Progenitor cell of endocrine pancreas (in vitro differentiated cells): ENCODE results near the gene TMEM143. TPM values are rescaled to one million over a fixed set of nuclear protein-coding genes. Genes with fewer than 3 reads are reported as not detected.

ENCODE experiments used
- DNase-seq: peaks from one replicate; pipeline ENCODE4 v3.0.0; 2021; ENCODE audit warnings: low spot score; ENCODE audit not compliant: unreplicated experiment
- H3K27ac Mint-ChIP-seq: 2 replicates; pipeline ENCODE4 v1.8.0; 2021; ENCODE audit warnings: mild to moderate bottlenecking, moderate library complexity, mixed read lengths
- H3K27me3 Mint-ChIP-seq: 2 replicates; pipeline ENCODE4 v1.8.0; 2021; ENCODE audit warnings: mixed read lengths
- H3K36me3 Mint-ChIP-seq: 2 replicates; pipeline ENCODE4 v1.8.0; 2022; ENCODE audit warnings: mixed read lengths; ENCODE audit not compliant: insufficient read depth
- H3K4me1 Mint-ChIP-seq: 2 replicates; pipeline ENCODE4 v1.8.0; 2021; ENCODE audit warnings: low read depth, mixed read lengths
- H3K4me3 Mint-ChIP-seq: 2 replicates; pipeline ENCODE4 v1.8.0; 2021; ENCODE audit warnings: low read depth, mild to moderate bottlenecking, moderate library complexity, mixed read lengths
- H3K9me3 Mint-ChIP-seq: 2 replicates; pipeline ENCODE4 v1.8.0; 2021; ENCODE audit warnings: low read depth, mixed read lengths
- CTCF ChIP-seq: fragments of 200-600 bp; sonication (generic); IDR thresholded peaks from one replicate; pipeline ENCODE4 v1.5.0; 2021; ENCODE audit warnings: antibody characterized with exemption, mild to moderate bottlenecking; ENCODE audit not compliant: unreplicated experiment
- total RNA-seq: library from RNA; stranded (reverse); gene quantifications from 2 replicates; pipeline ENCODE4 v1.2.1, GENCODE V29; 2021

Gene TMEM143
- total RNA-seq, 1 donor from 2014 or later = 9.5 TPM

GRCh38 chr19:48284896-48285295 lies 78.8 kb downstream of the TMEM143 start:
- no peaks in the 10 kb centered on the region for H3K4me1 Mint-ChIP-seq
- no peak for DNase-seq
- H3K27ac Mint-ChIP-seq = no peak overlapping the region
- peaks cover 51% of the 10 kb centered on the region for H3K36me3 Mint-ChIP-seq
- no peak overlapping the region for H3K4me3 Mint-ChIP-seq
- peaks cover 20% of the 10 kb centered on the region for H3K9me3 Mint-ChIP-seq
- TF ChIP-seq CTCF = no peak
- H3K27me3 Mint-ChIP-seq = no peaks in the 10 kb centered on the region

- Mint-ChIP-seq H3K27me3 (no peaks in the 10 kb centered on the region), H3K9me3 (peaks cover 20% of the 10 kb centered on the region), H3K36me3 (peaks cover 48% of the 10 kb centered on the region), H3K27ac (no peak overlapping the region), H3K4me1 (no peaks in the 10 kb centered on the region), H3K4me3 (no peak overlapping the region)
- DNase-seq = no peak
- no peak for TF ChIP-seq CTCF
Observed at GRCh38 chr19:48283908-48284307, 79.8 kb downstream of the TMEM143 start.

Other genes starting within 250 kb of the TMEM143 start
- gene LIG1, start 193.6 kb downstream of the TMEM143 start, total RNA-seq = 90.4 and 91.0 TPM in 2 replicates
- gene ZSWIM9, start 193.3 kb downstream of the TMEM143 start, total RNA-seq = 10.3 and 11.8 TPM in 2 replicates
- gene CARD8, start 108.0 kb downstream of the TMEM143 start, total RNA-seq = 60.9 and 64.6 TPM in 2 replicates
- 7.4 and 7.9 TPM in 2 replicates for gene ZNF114, start 93.9 kb downstream of the TMEM143 start, total RNA-seq
- gene EMP3, start 38.4 kb downstream of the TMEM143 start, total RNA-seq = 2.9 and 3.8 TPM in 2 replicates
- not detected in 2 replicates for gene SYNGR4, start 427 bp upstream of the TMEM143 start, total RNA-seq
- 207 and 213 TPM in 2 replicates for gene KDELR1, start 27.6 kb upstream of the TMEM143 start, total RNA-seq
- 0.22 and 0.34 TPM in 2 replicates for gene GRIN2D, start 29.7 kb upstream of the TMEM143 start, total RNA-seq
- gene GRWD1, start 82.0 kb upstream of the TMEM143 start, total RNA-seq = 35.7 and 35.9 TPM in 2 replicates
- gene KCNJ14, start 91.6 kb upstream of the TMEM143 start, total RNA-seq = 2.0 TPM in 2 replicates
- 248 TPM in 2 replicates for gene CYTH2, start 105.4 kb upstream of the TMEM143 start, total RNA-seq
- 11.4 and 12.7 TPM in 2 replicates for gene LMTK3, start 147.9 kb upstream of the TMEM143 start, total RNA-seq
- not detected in 2 replicates for gene SULT2B1, start 188.2 kb upstream of the TMEM143 start, total RNA-seq
- gene SPACA4, start 242.8 kb upstream of the TMEM143 start, total RNA-seq = not detected in 2 replicates